Activated CD8-positive, alpha-beta memory T cell treated with anti-CD3 and anti-CD28 coated beads, Interleukin-2, amount 50 U/mL, for 1 hour (primary cell): ENCODE measurements around the gene NR6A1.

Experiments used
- DNase-seq: peaks from one replicate; pipeline ENCODE4 v3.0.0-alpha.2; 2020; ENCODE audit errors: extremely low read depth

Gene NR6A1

DNA sequence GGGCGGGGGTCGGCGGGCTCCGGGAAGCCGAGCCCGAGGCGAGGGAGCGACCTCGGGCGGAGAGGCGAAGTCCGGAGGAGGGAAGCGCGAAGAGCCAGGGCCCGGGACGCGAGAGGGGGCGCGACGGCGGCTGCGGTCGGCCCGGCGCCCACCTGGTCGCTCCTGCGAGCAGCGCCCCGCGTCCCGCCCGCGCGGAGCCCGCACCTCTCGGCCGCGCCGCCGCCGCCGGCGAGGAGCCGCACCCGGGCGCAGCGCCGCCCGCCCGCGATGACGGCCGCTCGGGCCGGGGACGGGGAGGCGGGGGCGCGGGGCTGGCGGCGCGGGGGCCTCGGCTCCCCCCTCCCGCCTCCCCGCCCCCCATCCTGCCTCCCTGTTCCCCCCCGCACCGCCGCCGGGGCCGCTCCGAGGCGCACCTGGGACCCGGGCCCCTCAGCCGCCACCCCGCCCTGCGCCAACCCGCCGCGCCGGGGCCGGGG is 266.5 kb downstream of the NR6A1 start:
- DNase-seq: no peak

DNA sequence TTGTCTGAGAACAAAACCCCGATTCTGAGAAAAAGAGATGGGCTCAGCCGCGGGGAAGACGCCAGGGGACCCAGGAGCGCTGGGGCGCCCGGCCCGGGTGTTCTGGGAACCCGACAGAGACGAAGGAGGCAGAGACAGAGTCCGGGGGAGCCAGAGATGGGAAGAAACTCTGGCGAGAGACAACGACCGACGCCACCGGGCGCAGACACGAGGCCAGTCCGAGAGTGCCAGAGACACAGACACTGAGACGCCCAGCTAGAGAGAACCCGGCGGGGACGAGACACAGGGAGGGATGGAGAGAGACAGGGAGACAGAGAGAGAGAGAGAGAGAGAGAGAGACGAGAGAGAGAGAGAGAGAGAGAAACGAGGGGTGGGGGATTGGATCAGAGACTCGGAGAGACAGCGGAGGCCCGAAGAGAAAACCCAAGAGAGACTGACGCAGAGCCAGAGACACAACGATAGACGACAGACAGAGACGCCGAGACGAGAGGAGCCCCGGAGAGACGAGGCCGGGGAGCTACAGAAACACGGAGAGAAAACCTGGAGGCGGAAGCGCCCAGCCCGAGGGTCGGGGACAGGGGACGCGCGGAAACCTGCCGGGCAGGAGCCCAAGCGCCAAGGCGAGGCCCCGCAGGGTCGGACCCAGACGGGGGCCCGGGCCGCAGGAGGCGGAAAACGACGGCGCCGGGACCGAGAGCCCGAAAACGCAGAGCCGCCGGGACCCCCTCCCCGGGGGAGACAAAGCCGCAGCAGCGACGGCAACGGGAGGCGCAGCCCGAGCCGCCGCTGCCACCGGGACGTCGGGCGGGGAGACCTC is 267.2 kb downstream of the NR6A1 start:
- DNase-seq: no peak

DNA sequence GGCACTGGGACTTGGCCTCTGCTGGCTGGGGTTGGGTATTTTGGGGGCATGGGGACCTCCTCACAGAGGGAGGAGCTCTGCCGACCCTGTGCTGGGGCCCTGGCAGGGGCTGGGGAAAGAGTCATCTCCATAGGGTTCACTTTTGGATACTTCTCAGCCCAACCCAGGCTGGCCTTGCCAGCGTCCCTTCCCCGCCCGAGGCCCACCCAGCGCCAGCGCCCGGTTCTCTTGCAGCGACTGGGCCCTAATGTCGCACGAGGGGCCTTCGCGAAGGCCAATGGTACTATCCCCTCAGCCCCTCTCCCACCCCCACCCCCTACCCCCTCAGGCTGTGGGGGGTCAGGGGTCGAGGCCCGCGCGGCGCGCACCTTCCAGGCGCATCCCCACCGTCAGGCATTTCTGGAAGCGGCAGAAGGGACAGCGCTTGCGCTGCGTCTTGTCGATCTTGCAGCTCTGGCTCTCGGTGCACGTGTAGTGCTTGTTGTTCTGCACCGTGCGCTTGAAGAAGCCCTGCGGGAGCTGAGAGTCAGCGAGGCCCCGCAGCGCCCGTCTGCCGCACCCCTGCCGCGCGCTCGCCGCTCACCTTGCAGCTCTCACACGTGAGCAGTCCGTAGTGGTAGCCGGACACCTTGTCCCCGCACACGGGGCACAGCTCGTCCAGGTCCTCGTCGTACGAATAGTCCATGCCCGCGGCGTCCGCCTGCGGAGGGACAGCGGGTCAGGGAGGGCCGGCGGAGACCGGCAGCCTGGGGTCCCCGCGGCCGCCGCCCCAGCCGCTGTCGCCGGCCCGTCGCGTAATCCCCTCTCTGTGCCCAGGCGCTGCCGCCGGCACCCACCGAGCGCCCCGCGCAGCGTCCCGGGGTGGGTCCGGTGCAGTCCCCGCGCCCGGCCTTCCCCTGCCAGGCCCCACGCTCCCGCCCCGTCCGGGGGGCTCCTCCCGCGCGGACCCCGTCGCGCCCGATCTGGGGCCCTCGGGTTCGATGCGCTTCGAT is 268.1 kb downstream of the NR6A1 start:
- DNase-seq: no peak

DNA sequence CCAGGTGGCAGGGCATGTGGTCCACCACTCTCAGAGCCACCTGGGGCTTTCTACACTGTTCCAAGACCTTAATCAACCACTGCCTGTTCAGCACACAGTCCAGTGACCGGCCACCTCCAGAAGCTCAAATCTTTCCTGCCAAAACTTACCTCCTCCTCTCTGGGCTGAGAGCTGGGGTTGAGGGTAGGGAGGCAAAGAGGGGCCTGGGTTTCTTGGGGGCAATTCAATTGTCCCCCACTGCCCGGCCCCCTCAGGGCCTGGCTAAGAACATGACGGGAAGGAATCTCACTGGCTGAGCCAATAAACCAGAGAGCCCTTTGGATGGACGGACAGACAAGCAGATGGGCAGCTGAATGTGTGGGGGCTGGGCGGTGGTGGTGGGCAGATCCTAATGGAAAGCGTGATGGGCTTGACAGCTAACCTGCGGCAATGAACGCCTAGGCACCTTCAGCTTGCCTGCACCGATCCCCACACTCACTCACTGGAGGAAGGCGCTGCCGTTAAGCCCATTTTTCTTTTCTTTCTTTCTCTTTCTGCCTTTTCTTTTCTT is 269.3 kb downstream of the NR6A1 start:
- DNase-seq: no peak

GRCh38 chr9:124500796-124501611 is 270.1 kb downstream of the NR6A1 start:
- no peak for DNase-seq

DNA sequence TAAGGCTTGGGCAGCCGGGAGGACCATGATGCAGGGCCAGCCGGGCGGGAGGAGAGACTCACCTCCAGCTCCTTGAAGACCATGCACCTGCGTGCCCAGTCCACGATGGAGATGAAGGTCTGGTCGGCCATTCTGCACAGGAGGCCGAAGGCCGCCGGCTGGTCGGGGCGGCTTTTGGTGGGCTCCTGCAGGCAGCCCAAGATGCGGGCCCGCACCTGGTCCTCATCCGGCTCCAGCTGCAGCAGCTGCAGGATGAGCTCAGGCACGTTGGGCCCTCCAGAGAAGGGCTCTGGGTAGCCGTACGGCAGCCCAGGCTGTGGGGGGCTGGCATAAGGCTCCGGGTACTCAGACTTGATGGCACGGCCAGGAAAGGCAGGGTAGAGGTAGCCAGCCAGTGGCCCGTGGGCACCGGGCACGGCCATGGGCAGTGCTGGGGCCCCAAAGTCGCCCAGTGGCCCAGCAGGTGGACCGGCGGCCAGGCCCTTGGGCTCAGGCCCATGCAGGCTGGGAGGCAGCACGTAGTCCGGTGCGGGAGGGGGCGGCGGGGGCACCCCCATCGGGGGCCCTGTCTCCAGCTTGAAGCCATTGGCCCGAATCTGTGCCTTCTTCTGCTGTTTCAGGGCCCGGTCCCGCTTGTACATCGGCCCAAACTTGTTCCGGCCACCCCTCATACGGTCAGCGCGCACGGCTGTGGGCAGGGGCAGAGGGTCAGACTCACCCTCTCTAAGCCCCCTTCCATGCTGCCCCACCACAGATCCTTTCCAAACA is 270.9 kb downstream of the NR6A1 start:
- DNase-seq: no peak

- no peak for DNase-seq
Measured at GRCh38 chr9:124499216-124499615, 271.9 kb downstream of the NR6A1 start.

GRCh38 chr9:124498499-124499146 is 272.5 kb downstream of the NR6A1 start:
- DNase-seq: no peak

DNA sequence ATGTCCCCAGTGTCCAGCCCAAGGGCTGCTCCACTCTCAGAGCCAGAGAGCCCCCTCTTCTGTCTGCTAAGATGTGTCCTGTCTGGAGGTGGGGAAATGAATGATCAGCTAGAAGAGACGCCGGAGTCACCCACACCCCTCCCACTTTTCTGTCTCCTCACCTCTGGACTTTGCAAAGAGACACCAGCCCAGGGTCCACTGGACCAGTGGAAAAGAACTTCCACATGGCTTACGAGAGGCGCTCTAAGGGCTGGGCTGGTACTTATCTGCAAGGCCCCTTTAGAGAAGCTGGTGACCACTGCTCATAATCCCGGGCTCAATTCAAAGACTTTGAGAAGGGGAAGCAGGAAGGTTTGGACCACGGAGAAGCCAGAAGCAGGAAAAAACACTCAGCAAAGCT is 273.1 kb downstream of the NR6A1 start:
- no peak for DNase-seq

DNA sequence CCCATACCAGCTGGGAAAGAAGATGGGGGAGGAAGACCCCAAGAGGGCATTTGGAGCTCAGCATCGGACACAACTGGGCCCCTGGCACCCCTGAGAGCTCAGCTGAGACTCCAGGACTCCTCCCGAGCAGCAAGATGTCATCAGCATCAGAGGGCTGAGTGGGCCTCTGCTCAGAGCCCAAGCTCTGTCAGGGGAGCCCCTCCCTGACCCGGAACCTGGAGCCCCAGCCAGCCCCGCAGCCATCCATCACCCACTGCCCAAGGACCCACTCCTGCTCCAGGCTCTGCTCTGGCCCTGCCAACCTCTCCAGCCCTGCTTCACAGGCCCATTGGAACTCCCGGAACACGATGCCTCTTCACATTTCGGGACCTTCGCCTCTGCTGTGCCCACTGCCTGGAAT is 273.7 kb downstream of the NR6A1 start:
- no peak for DNase-seq

- DNase-seq: no peak
Measured at GRCh38 chr9:124496463-124496862, 274.6 kb downstream of the NR6A1 start.

GRCh38 chr9:124496075-124496449 is 275.0 kb downstream of the NR6A1 start:
- no peak for DNase-seq

DNA sequence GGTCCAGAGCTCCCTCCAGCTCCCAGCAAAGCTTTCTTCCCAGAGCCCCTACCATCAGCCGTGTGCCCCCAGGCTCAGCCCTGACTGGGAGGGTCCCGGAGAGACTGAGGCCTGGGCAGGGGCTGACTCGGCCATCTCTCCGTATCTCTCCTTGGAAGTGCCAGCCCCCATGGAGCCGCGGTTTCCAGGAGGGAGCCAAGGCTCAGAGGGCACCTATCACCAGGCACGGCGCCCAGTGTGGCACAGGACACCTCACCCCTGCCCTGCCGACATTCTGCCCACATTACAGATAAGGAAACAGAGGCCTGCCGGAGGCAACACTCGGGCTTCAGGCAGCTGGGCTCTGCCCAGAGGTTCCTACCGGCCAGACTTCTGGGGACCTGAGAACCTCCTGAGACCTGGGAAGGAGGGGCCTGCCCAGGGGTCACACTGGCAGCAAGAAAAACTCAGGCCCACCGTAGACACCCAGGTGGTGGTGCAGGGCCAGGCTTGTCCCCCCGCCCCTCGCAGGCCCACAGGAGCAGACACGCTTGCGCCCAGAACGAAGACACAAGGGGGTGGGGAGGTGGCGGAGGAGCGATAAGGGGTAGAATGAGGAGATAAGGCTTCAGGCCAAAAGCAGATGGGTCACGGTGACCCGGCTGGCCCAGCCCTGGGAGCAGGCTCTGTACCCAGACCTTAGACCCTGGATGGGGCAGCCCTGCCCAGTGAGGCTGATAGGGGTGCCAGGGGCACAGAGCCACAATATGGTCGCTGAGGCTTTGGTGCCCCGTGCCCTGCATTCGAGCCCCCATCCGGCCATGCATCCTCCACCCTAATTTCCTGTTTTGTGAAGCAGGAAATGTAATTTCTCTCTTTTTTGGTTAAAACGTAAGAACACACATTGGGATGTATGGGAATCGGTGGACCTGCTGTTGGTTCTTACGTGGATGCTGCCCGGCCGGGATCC is 275.7 kb downstream of the NR6A1 start:
- DNase-seq: no peak

- no peak for DNase-seq
Measured at GRCh38 chr9:124493794-124494479, 277.2 kb downstream of the NR6A1 start.

DNA sequence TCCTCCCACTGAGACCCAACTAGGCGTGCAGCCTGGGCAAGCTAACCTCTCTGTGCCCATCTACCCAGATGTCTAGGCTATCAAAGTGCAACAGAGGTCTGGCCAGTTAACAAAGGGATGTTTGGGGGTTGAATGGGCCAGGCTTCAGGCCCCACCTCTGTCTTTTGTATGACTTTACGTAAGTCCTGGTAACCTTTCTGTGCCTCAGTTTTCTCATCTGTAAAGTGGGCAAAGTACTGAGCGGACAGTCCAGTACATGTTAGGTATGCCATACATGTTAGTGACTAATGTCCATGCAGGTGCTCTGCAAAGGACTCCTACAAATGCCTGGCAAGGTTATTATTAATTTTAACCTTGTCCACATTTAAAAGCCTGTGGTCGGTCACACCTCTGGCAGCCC is 277.9 kb downstream of the NR6A1 start:
- no peak for DNase-seq

- no peak for DNase-seq
Measured at GRCh38 chr9:124492818-124493217, 278.3 kb downstream of the NR6A1 start.

DNA sequence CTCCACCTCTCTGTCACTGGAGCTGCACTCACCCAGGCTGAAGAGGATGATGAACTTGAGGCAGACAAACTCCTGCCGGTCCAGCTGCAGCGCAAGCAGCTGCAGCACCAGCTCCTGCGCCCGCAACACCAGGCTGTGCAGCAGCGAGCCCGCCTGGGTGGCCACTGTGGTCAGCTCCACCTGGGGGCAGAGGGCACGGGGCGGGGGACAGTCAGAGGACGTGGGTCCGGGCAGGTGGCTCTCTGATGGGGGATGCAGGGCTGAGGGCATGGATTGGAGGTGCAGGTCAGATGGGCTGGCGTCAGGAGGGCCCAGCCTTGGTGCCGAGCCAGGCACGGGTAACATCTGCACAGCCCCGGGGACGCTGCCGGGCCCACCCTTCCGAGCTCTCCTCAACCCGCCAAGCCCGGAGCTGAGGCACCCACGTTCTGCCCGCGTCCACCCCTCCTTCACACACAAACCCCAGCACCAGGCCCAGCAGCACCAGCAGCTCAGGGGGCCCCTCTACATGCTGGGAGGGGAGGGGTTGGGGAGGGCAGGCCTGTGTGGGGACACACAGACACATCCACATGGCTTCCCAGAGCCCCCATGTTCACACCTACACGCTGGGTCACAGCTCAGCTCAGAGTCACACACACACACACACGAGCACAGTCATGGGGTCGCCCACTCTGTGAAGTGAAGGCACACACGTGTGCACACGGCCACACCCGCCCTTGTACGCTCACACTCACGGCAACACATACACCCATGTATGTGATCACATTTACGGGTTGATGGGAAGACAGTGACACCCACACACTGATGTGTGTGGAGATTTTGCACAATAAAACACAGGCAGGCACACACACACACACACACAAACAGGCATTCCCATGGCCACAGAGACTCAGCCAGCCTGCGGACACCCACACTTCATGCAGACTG is 279.8 kb downstream of the NR6A1 start:
- DNase-seq: no peak
